Measurements from ENCODE around the gene ZP2. TPM values are rescaled to one million over a fixed set of nuclear protein-coding genes. Genes with fewer than 3 reads are reported as not detected.

The ZP2 gene
- total RNA-seq, 1 experiment from 2014 or later, result not detected

DNA sequence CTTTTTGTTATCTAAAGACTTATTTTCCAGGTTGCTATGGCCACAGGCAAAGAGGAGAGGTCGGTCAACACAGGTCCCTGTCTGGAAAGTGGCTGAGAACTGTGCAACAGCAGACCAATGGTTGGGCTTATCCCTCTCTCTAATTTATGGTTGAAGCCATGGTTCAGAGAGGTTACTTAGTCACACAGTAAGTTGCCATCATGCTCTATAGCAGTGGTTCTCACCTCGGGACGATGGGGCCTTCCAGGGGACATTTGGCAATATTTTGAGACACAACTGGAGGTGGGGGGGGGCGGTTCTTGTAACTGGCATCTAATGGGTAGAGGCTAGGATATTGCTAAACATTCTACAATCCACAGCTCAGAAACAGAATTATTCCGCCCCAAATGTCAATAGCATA is 53.7 kb downstream of the ZP2 start:
- Histone ChIP-seq H3K4me2 (ENCODE audit: low read length) (peak overlapping the region; percentile 78), H3K4me3 (replicated peaks in 1 of 2; ENCODE audit: low read depth in 1 of 2, low read length in 2 of 2) (peak overlapping the region in 1 of 2 experiments; percentile 74; a peak in 2 of 4 replicates), H3K79me2 (ENCODE audit: insufficient read depth, low read length) (peaks cover 10% of the 10 kb centered on the region; the same call in 1 of the 2 replicates), H4K20me1 (ENCODE audit: insufficient read depth) (no peaks in the 10 kb centered on the region), H3K9me2 (ENCODE audit: insufficient read depth) (no peaks in the 10 kb centered on the region), H3K27me3 (ENCODE audit: insufficient read depth, low read length) (no peaks in the 10 kb centered on the region), H3K9me3 (ENCODE audit: control insufficient read depth in 1 of 2, insufficient read depth in 1 of 2, low read depth in 1 of 2, low read length in 2 of 2) (no peaks in the 10 kb centered on the region), H3K9ac (ENCODE audit: low read length) (peak overlapping the region; percentile 69), H2AFZ (ENCODE audit: low read depth, low read length, poor library complexity, severe bottlenecking) (peak overlapping the region; percentile 76), H3K4me1 (ENCODE audit: control insufficient read depth in 1 of 2, insufficient read depth in 2 of 2, low read length in 2 of 2) (peaks cover 15 to 27% of the 10 kb centered on the region in 2 experiments), H3K27ac (ENCODE audit: low read depth, low read length) (no peak overlapping the region), H3K36me3 (ENCODE audit: control insufficient read depth in 1 of 2, insufficient read depth in 2 of 2, low read length in 2 of 2) (peaks cover 8 to 9% of the 10 kb centered on the region in 2 experiments)
- CTCF ChIA-PET, result interaction anchor here (1.3 to 4.9 kb wide), 5 partner anchors 9 to 1164 kb away, joined by 5 to 60 read pairs (median 7); no protein-coding TSS in a partner anchor
- intact Hi-C loops (cut with micrococcal nuclease), result loop anchor here (2.0 to 5.0 kb wide), 4 partner anchors 305 to 1515 kb away; no protein-coding TSS in a partner anchor
- RAD21 ChIA-PET (ENCODE audit: low non-redundant PET in 1 of 2, low total read pairs in 2 of 2, uncharacterized antibody in 2 of 2, unreplicated experiment in 2 of 2), result interaction anchor here (0.6 to 1.7 kb wide), 3 partner anchors 15 to 143 kb away, joined by 3 to 10 read pairs (median 7); no protein-coding TSS in a partner anchor
- DNase-seq (ENCODE audit: low read depth, low spot score) (no peak), ATAC-seq (no peak)
- TF ChIP-seq, protein P1, sequence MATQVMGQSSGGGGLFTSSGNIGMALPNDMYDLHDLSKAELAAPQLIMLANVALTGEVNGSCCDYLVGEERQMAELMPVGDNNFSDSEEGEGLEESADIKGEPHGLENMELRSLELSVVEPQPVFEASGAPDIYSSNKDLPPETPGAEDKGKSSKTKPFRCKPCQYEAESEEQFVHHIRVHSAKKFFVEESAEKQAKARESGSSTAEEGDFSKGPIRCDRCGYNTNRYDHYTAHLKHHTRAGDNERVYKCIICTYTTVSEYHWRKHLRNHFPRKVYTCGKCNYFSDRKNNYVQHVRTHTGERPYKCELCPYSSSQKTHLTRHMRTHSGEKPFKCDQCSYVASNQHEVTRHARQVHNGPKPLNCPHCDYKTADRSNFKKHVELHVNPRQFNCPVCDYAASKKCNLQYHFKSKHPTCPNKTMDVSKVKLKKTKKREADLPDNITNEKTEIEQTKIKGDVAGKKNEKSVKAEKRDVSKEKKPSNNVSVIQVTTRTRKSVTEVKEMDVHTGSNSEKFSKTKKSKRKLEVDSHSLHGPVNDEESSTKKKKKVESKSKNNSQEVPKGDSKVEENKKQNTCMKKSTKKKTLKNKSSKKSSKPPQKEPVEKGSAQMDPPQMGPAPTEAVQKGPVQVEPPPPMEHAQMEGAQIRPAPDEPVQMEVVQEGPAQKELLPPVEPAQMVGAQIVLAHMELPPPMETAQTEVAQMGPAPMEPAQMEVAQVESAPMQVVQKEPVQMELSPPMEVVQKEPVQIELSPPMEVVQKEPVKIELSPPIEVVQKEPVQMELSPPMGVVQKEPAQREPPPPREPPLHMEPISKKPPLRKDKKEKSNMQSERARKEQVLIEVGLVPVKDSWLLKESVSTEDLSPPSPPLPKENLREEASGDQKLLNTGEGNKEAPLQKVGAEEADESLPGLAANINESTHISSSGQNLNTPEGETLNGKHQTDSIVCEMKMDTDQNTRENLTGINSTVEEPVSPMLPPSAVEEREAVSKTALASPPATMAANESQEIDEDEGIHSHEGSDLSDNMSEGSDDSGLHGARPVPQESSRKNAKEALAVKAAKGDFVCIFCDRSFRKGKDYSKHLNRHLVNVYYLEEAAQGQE (IDR thresholded peaks at IDR 0.05; ENCODE audit: low read depth), result no peak
- TF ChIP-seq, protein P2, sequence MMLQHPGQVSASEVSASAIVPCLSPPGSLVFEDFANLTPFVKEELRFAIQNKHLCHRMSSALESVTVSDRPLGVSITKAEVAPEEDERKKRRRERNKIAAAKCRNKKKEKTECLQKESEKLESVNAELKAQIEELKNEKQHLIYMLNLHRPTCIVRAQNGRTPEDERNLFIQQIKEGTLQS (IDR thresholded peaks at IDR 0.05), result no peak
- TF ChIP-seq TCF7L2 (IDR thresholded peaks at IDR 0.05; ENCODE audit: borderline replicate concordance, extremely low read depth, insufficient read depth, insufficient read length) (no peak), ELF1 (IDR thresholded peaks at IDR 0.05; ENCODE audit: borderline replicate concordance, low read depth) (no peak), EGR1 (IDR thresholded peaks at IDR 0.05; ENCODE audit: low read depth) (no peak), EZH2phosphoT487 (IDR thresholded peaks at IDR 0.05; ENCODE audit: borderline replicate concordance) (no peak), JUND (IDR thresholded peaks at IDR 0.05) (no peak), ZNF274 (IDR thresholded peaks at IDR 0.05; ENCODE audit: low read depth, low read length) (no peak), CEBPB (IDR thresholded peaks at IDR 0.05; ENCODE audit: low read depth) (no peak), CBX3 (IDR thresholded peaks at IDR 0.05; ENCODE audit: low read depth) (no peak), SP1 (IDR thresholded peaks at IDR 0.05; ENCODE audit: low read depth) (no peak), POLR2A (IDR thresholded peaks at IDR 0.05; ENCODE audit: borderline replicate concordance, extremely low read depth, insufficient read depth, insufficient read length) (no peak), FOSL1 (IDR thresholded peaks at IDR 0.05; ENCODE audit: low read depth) (no peak), ZFX (IDR thresholded peaks at IDR 0.05) (no peak)
- TF ChIP-seq, protein P3, sequence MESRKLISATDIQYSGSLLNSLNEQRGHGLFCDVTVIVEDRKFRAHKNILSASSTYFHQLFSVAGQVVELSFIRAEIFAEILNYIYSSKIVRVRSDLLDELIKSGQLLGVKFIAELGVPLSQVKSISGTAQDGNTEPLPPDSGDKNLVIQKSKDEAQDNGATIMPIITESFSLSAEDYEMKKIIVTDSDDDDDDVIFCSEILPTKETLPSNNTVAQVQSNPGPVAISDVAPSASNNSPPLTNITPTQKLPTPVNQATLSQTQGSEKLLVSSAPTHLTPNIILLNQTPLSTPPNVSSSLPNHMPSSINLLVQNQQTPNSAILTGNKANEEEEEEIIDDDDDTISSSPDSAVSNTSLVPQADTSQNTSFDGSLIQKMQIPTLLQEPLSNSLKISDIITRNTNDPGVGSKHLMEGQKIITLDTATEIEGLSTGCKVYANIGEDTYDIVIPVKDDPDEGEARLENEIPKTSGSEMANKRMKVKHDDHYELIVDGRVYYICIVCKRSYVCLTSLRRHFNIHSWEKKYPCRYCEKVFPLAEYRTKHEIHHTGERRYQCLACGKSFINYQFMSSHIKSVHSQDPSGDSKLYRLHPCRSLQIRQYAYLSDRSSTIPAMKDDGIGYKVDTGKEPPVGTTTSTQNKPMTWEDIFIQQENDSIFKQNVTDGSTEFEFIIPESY (IDR thresholded peaks at IDR 0.05; ENCODE audit: extremely low read depth, insufficient replicate concordance, low read length), result no peak
- TF ChIP-seq, protein P4, sequence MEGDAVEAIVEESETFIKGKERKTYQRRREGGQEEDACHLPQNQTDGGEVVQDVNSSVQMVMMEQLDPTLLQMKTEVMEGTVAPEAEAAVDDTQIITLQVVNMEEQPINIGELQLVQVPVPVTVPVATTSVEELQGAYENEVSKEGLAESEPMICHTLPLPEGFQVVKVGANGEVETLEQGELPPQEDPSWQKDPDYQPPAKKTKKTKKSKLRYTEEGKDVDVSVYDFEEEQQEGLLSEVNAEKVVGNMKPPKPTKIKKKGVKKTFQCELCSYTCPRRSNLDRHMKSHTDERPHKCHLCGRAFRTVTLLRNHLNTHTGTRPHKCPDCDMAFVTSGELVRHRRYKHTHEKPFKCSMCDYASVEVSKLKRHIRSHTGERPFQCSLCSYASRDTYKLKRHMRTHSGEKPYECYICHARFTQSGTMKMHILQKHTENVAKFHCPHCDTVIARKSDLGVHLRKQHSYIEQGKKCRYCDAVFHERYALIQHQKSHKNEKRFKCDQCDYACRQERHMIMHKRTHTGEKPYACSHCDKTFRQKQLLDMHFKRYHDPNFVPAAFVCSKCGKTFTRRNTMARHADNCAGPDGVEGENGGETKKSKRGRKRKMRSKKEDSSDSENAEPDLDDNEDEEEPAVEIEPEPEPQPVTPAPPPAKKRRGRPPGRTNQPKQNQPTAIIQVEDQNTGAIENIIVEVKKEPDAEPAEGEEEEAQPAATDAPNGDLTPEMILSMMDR (IDR thresholded peaks at IDR 0.05 in 2 of 3, conservative IDR thresholded peaks at IDR 0.05 in 1 of 3; ENCODE audit: borderline replicate concordance in 1 of 3, insufficient read depth in 1 of 3, low read depth in 2 of 3, low read length in 2 of 3), result no peak
- BruUV-seq (replicated peaks), result no TSS peak
- POLR2A ChIA-PET, result no interaction called here

All from HCT116 (cell line).